Gastrocnemius medialis (tissue), 4 donors: ENCODE measurements around the gene CCBE1. TPM values are rescaled to one million over a fixed set of nuclear protein-coding genes. Genes with fewer than 3 reads are reported as not detected.

ENCODE experiments used
- ATAC-seq, 2 donors: fragments of 150-250 bp; one replicate each; pipeline ENCODE4 v1.9.1; 2016
- DNase-seq, 2 donors: peaks; one replicate each; pipeline ENCODE4 v3.0.0-alpha.2; 2019
- H3K27ac ChIP-seq, 4 donors: fragments of 200-600 bp; sonication (generic); 1 replicate in 1 of 4; 2 replicates in 3 of 4; pipeline ENCODE4 v1.5.1; 2016 to 2018; ENCODE audit warnings: mild to moderate bottlenecking in 2 of 4, moderate library complexity in 1 of 4
- H3K27me3 ChIP-seq, 3 donors: fragments of 200-600 bp; sonication (generic) in 2 of 3; 1 replicate in 1 of 3; 2 replicates in 2 of 3; pipeline versions ENCODE4 v1.5.1 to v1.6.0; 2016 to 2019; ENCODE audit warnings: mild to moderate bottlenecking in 1 of 3, moderate library complexity in 1 of 3
- H3K36me3 ChIP-seq, 2 donors: fragments of 200-600 bp; sonication (generic) in 1 of 2; one replicate each; pipeline ENCODE4 v1.5.1; 2017 to 2018
- H3K4me1 ChIP-seq, 2 donors: fragments of 200-600 bp; sonication (generic) in 1 of 2; one replicate each; pipeline ENCODE4 v1.5.1; 2016 to 2017; ENCODE audit warnings: mild to moderate bottlenecking in 2 of 2
- H3K4me3 ChIP-seq, 4 donors: fragments of 200-600 bp; sonication (generic) in 3 of 4; 1 replicate in 1 of 4; 2 replicates in 3 of 4; pipeline ENCODE4 v1.5.1; 2016 to 2019; ENCODE audit warnings: mild to moderate bottlenecking in 2 of 4
- H3K9me3 ChIP-seq, 3 donors: fragments of 200-600 bp; sonication (generic) in 2 of 3; 1 replicate in 1 of 3; 2 replicates in 2 of 3; pipeline ENCODE4 v1.5.1; 2016 to 2019
- CTCF ChIP-seq, 5 experiments: fragments of 450-650 bp in 3 of 5; fragments of 200-600 bp in 2 of 5; sonication (generic) in 2 of 5; IDR thresholded peaks in 4 of 5; conservative IDR thresholded peaks in 1 of 5; 1 replicate in 4 of 5; 2 replicates in 1 of 5; pipeline ENCODE4 v1.5.1; 2016 to 2019; ENCODE audit warnings: antibody characterized with exemption in 5 of 5, mild to moderate bottlenecking in 3 of 5, moderate library complexity in 3 of 5
- POLR2A ChIP-seq, 2 donors: fragments of 450-650 bp; IDR thresholded peaks; one replicate each; pipeline ENCODE4 v1.6.1; 2017; ENCODE audit warnings: antibody characterized with exemption in 2 of 2, mild to moderate bottlenecking in 2 of 2, moderate library complexity in 2 of 2
- in situ Hi-C, 4 donors: fragments of 200-750 bp; cut with MboI; loops; one replicate each; pipeline versions ENCODE4 v1.15.0 to v1.8.0; 2017; ENCODE audit warnings: low sequenced_read_pairs in 4 of 4
- intact Hi-C: fragments of 100-400 bp; cut with DNase I; formaldehyde crosslinking; loops from one replicate; pipeline ENCODE4 v1.15.1; 2023; ENCODE audit warnings: low total_unique reads
- total RNA-seq, 4 donors: library from RNA; depleted of rRNA; stranded (reverse); fragments of >200 nt; gene quantifications; one replicate each; pipeline versions ENCODE4 v1.1.0 to v1.2.3, GENCODE V29; 2016

Gene CCBE1
- 1 to 10 TPM in 2 of 4 donors, under 1 TPM in 2; 0.44 to 2.7 (median 1.3) TPM for total RNA-seq

DNA sequence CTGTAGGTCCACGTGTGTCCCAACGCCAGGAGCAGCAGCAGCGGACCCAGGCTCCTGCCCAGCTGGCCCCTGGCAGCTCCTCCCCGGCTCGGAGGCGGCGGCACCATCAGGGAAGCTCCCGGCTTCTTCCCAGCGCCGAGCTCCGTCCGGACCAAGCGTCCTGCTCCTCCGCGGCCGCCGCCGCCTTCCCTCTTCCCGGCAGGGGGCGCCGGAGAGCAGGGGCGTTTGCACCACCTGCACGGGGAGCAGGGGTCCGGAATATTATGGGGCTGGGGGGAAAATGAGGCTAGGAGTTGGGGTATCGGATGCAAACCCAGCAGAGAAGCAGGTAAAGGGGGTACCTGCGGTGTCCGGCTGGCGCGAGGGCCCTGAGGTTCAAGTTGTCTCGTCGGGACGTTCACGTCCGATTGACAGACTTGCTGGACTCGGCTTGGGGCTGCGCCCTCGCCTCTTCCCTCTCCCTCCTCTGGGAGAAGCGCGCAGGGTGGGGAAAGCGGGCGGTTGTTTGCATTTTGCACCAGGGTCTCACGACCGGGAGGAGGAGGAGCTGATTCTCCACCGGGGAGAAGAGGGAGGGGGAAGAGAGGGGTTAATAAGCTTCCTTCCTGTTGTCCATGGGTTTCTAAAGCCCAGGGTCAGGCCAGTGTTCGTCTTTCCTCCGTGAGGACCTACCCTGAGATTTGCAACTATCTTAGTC lies at the start of gene CCBE1:
TSS of gene CCBE1 (minus strand) at position 188 of the 697 bp plus-strand sequence.
- no peak within 1 kb of the TSS for H3K27ac ChIP-seq
- intact Hi-C loops = no loop called here
- TF ChIP-seq CTCF (IDR thresholded peaks at IDR 0.05 in 4 of 5, conservative IDR thresholded peaks at IDR 0.05 in 1 of 5) (peak; percentile 24 to 68 (median 52)), POLR2A (IDR thresholded peaks at IDR 0.05) (no peak)
- in situ Hi-C loops = loop anchor here in 1 of 4 donors (25.0 kb wide), 1 partner anchor 90 kb away; no protein-coding TSS in a partner anchor
- peaks cover 0 to 3% of the 10 kb centered on the region in 2 donors for H3K4me1 ChIP-seq
- peak; percentile 30 to 65 for ATAC-seq
- H3K36me3 ChIP-seq = no peaks in the 10 kb centered on the region
- H3K27me3 ChIP-seq = peaks cover 28 to 35% (median 30%) of the 10 kb centered on the region in 3 donors
- DNase-seq = peak in 1 of 2 donors; percentile 18
- H3K9me3 ChIP-seq = no peaks in the 10 kb centered on the region
- H3K4me3 ChIP-seq = peak within 1 kb of the TSS; percentile 33 to 47 (median 40)

- Histone ChIP-seq H3K36me3 (no peaks in the 10 kb centered on the region), H3K4me3 (no peak overlapping the region), H3K27me3 (no peaks in the 10 kb centered on the region), H3K9me3 (no peaks in the 10 kb centered on the region), H3K27ac (no peak overlapping the region), H3K4me1 (no peaks in the 10 kb centered on the region)
- in situ Hi-C loops (no loop called here), intact Hi-C loops (no loop called here)
- no peak for ATAC-seq
- no peak for DNase-seq
- TF ChIP-seq POLR2A (IDR thresholded peaks at IDR 0.05) (no peak), CTCF (IDR thresholded peaks at IDR 0.05 in 4 of 5, conservative IDR thresholded peaks at IDR 0.05 in 1 of 5) (no peak)
Observed at GRCh38 chr18:59744271-59744721, 47.1 kb upstream of the CCBE1 start.

GRCh38 chr18:59743566-59743965 lies 46.3 kb upstream of the CCBE1 start:
- in situ Hi-C loops (no loop called here), intact Hi-C loops (no loop called here)
- DNase-seq = no peak
- Histone ChIP-seq H3K4me1 (no peaks in the 10 kb centered on the region), H3K27me3 (no peaks in the 10 kb centered on the region), H3K27ac (no peak overlapping the region), H3K36me3 (no peaks in the 10 kb centered on the region), H3K4me3 (no peak overlapping the region), H3K9me3 (no peaks in the 10 kb centered on the region)
- ATAC-seq = no peak
- TF ChIP-seq CTCF (IDR thresholded peaks at IDR 0.05 in 4 of 5, conservative IDR thresholded peaks at IDR 0.05 in 1 of 5) (no peak), POLR2A (IDR thresholded peaks at IDR 0.05) (no peak)

GRCh38 chr18:59742325-59743111 lies 45.3 kb upstream of the CCBE1 start:
- no peaks in the 10 kb centered on the region for H3K27me3 ChIP-seq
- TF ChIP-seq POLR2A (IDR thresholded peaks at IDR 0.05) (no peak), CTCF (IDR thresholded peaks at IDR 0.05 in 4 of 5, conservative IDR thresholded peaks at IDR 0.05 in 1 of 5) (no peak)
- DNase-seq (no peak), ATAC-seq (no peak)
- H3K36me3 ChIP-seq = no peaks in the 10 kb centered on the region
- H3K27ac ChIP-seq = no peak overlapping the region
- intact Hi-C loops (no loop called here), in situ Hi-C loops (no loop called here)
- no peaks in the 10 kb centered on the region for H3K9me3 ChIP-seq
- no peak overlapping the region for H3K4me3 ChIP-seq
- no peaks in the 10 kb centered on the region for H3K4me1 ChIP-seq
